WTC11 (cell line): ENCODE data around the gene WDR12. TPM values are rescaled to one million over a fixed set of nuclear protein-coding genes. Genes with fewer than 3 reads are reported as not detected.

ENCODE experiments used
- ATAC-seq: fragments of 200-7000 bp; cut with Tn5 transposase; 2 replicates; pipeline ENCODE4 v1.10.0; 2021; ENCODE audit warnings: mild to moderate bottlenecking, moderate library complexity
- CTCF ChIA-PET: fragments of 300-600 bp; sonication (Branson Sonifier 250); formaldehyde crosslinking; loops from one replicate; lab custom pipeline; 2021; ENCODE audit warnings: antibody characterized with exemption; lab: Charles Lee
- POLR2A ChIA-PET: fragments of 350-600 bp; sonication (Branson Sonifier 250); formaldehyde crosslinking; loops from one replicate; lab custom pipeline; 2021; ENCODE audit warnings: antibody characterized with exemption; lab: Charles Lee
- DNase-seq: peaks from one replicate; pipeline ENCODE4 v3.0.0; 2021; ENCODE audit warnings: low spot score
- H3K27ac Mint-ChIP-seq: 2 replicates; pipeline ENCODE4 v1.8.0; 2021; ENCODE audit warnings: mixed read lengths
- H3K27me3 Mint-ChIP-seq: 2 replicates; pipeline ENCODE4 v1.8.0; 2021; ENCODE audit warnings: low read depth, mild to moderate bottlenecking, moderate library complexity, mixed read lengths
- H3K36me3 Mint-ChIP-seq: 2 replicates; pipeline ENCODE4 v1.8.0; 2021; ENCODE audit warnings: mixed read lengths
- H3K4me1 Mint-ChIP-seq: 2 replicates; pipeline ENCODE4 v1.8.0; 2022; ENCODE audit warnings: mixed read lengths
- H3K4me3 Mint-ChIP-seq: 2 replicates; pipeline ENCODE4 v1.8.0; 2021; ENCODE audit warnings: mild to moderate bottlenecking, moderate library complexity, mixed read lengths
- H3K9me3 Mint-ChIP-seq: 2 replicates; pipeline ENCODE4 v1.8.0; 2021; ENCODE audit warnings: mixed read lengths
- ATF1 ChIP-seq: sonication (generic); formaldehyde crosslinking; IDR thresholded peaks from 2 replicates; pipeline ENCODE4 v1.8.1; 2023; ENCODE audit warnings: mild to moderate bottlenecking, moderate library complexity, missing genetic modification reagents
- ELF4 ChIP-seq: sonication (generic); formaldehyde crosslinking; IDR thresholded peaks from 2 replicates; pipeline ENCODE4 v1.8.1; 2022; ENCODE audit warnings: low read depth, mild to moderate bottlenecking, moderate library complexity, missing genetic modification reagents
- EMX1 ChIP-seq: fragments of 250-450 bp; sonication (Bioruptor Pico); IDR thresholded peaks from 2 replicates; pipeline ENCODE4 v1.8.0; 2021; ENCODE audit warnings: mild to moderate bottlenecking
- FOXP1 ChIP-seq: sonication (generic); formaldehyde crosslinking; IDR thresholded peaks from 2 replicates; pipeline ENCODE4 v1.8.0; 2022; ENCODE audit warnings: missing genetic modification reagents, mild to moderate bottlenecking, moderate library complexity, borderline replicate concordance
- IRF2 ChIP-seq: sonication (generic); formaldehyde crosslinking; IDR thresholded peaks from 2 replicates; pipeline ENCODE4 v1.8.0; 2022; ENCODE audit warnings: low read depth, missing genetic modification reagents, borderline replicate concordance
- JUN ChIP-seq: sonication (generic); formaldehyde crosslinking; IDR thresholded peaks from 2 replicates; pipeline ENCODE4 v1.8.0; 2023; ENCODE audit warnings: mild to moderate bottlenecking, missing genetic modification reagents
- MYBL2 ChIP-seq: sonication (generic); formaldehyde crosslinking; IDR thresholded peaks from 2 replicates; pipeline ENCODE4 v1.8.1; 2023; ENCODE audit warnings: mild to moderate bottlenecking, moderate library complexity, missing genetic modification reagents
- NFATC4 ChIP-seq: fragments of 250-450 bp; sonication (Bioruptor Pico); IDR thresholded peaks from 2 replicates; pipeline ENCODE4 v1.9.0; 2021; ENCODE audit warnings: mild to moderate bottlenecking
- NFE2L1 ChIP-seq: sonication (generic); formaldehyde crosslinking; IDR thresholded peaks from 2 replicates; pipeline ENCODE4 v1.8.1; 2023; ENCODE audit warnings: missing genetic modification reagents
- RORB ChIP-seq: fragments of 250-450 bp; sonication (Bioruptor Pico); IDR thresholded peaks from 2 replicates; pipeline ENCODE4 v1.9.0; 2021; ENCODE audit warnings: mild to moderate bottlenecking
- SMAD3 ChIP-seq: sonication (generic); formaldehyde crosslinking; IDR thresholded peaks from 2 replicates; pipeline ENCODE4 v1.8.0; 2022; ENCODE audit warnings: missing genetic modification reagents, mild to moderate bottlenecking, borderline replicate concordance
- SOX15 ChIP-seq: fragments of 250-450 bp; sonication (Bioruptor Pico); IDR thresholded peaks from 2 replicates; pipeline ENCODE4 v1.9.0; 2021; ENCODE audit warnings: mild to moderate bottlenecking
- SP1 ChIP-seq: sonication (generic); formaldehyde crosslinking; conservative IDR thresholded peaks from 2 replicates; pipeline ENCODE4 v1.8.1; 2022; ENCODE audit warnings: missing genetic modification reagents
- ZNF416 ChIP-seq: fragments of 250-450 bp; sonication (Bioruptor Pico); IDR thresholded peaks from 2 replicates; pipeline ENCODE4 v1.9.0; 2021; ENCODE audit warnings: mild to moderate bottlenecking, inconsistent platforms
- ZNF671 ChIP-seq: fragments of 250-450 bp; sonication (Bioruptor Pico); IDR thresholded peaks from 2 replicates; pipeline ENCODE4 v1.8.0; 2021; ENCODE audit warnings: mild to moderate bottlenecking
- total RNA-seq: library from RNA; stranded (reverse); gene quantifications from 3 replicates; pipeline ENCODE4 v1.2.3, GENCODE V29; 2021
- TF ChIP-seq, protein P1 (sequence below): sonication (generic); formaldehyde crosslinking; IDR thresholded peaks from 2 replicates; pipeline ENCODE4 v1.8.1; 2023; ENCODE audit warnings: mild to moderate bottlenecking, missing genetic modification reagents, moderate library complexity
- TF ChIP-seq, protein P2 (sequence below): fragments of 250-450 bp; sonication (Bioruptor Pico); IDR thresholded peaks from 2 replicates; pipeline ENCODE4 v2.1.2; 2022; ENCODE audit warnings: mild to moderate bottlenecking, moderate library complexity
- TF ChIP-seq, protein P3 (sequence below): fragments of 250-450 bp; sonication (Bioruptor Pico); IDR thresholded peaks from 2 replicates; pipeline ENCODE4 v1.9.0; 2021; ENCODE audit warnings: mild to moderate bottlenecking
- TF ChIP-seq, protein P4 (sequence below): sonication (generic); formaldehyde crosslinking; conservative IDR thresholded peaks from 2 replicates; pipeline ENCODE4 v1.8.1; 2023; ENCODE audit warnings: mild to moderate bottlenecking, low read depth, missing genetic modification reagents, moderate library complexity

WDR12 gene
- total RNA-seq, 1 experiment from 2014 or later, result 144 TPM

DNA sequence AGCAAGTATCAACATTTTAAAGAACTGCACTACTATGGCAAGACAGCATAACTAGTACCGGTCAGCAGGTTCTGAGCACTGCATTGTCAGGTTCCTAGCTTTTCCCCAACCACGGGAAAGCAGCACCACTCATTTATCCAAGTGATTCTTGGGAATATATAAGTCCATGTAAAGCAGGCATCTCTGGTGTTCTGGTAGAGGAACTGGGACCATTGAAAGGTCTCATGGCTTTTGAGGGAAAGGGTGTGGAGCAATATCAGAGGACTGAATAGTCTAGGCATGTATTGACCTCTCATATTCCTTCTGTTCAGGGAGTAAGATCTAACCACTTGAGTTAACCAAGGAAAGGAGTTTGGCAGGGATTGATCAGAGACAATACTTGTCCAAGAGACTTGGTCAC is 33.8 kb downstream of the WDR12 start:
- Mint-ChIP-seq H3K4me1 (peaks cover 5% of the 10 kb centered on the region), H3K4me3 (no peak overlapping the region), H3K36me3 (peaks cover 18% of the 10 kb centered on the region), H3K9me3 (no peaks in the 10 kb centered on the region), H3K27ac (no peak overlapping the region), H3K27me3 (peaks cover under 1% of the 10 kb centered on the region)
- ATAC-seq (no peak), DNase-seq (no peak)
- TF ChIP-seq IRF2 (CRISPR knock-in tag) (no peak), SP1 (no peak), FOXP1 (no peak), SOX15 (no peak), ZNF416 (CRISPR knock-in tag) (no peak), NFATC4 (no peak), NFE2L1 (CRISPR knock-in tag) (no peak)
- TF ChIP-seq, protein P1, sequence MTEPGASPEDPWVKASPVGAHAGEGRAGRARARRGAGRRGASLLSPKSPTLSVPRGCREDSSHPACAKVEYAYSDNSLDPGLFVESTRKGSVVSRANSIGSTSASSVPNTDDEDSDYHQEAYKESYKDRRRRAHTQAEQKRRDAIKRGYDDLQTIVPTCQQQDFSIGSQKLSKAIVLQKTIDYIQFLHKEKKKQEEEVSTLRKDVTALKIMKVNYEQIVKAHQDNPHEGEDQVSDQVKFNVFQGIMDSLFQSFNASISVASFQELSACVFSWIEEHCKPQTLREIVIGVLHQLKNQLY, result no peak
- TF ChIP-seq, protein P2, sequence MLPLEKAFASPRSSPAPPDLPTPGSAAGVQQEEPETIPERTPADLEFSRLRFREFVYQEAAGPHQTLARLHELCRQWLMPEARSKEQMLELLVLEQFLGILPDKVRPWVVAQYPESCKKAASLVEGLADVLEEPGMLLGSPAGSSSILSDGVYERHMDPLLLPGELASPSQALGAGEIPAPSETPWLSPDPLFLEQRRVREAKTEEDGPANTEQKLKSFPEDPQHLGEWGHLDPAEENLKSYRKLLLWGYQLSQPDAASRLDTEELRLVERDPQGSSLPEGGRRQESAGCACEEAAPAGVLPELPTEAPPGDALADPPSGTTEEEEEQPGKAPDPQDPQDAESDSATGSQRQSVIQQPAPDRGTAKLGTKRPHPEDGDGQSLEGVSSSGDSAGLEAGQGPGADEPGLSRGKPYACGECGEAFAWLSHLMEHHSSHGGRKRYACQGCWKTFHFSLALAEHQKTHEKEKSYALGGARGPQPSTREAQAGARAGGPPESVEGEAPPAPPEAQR (CRISPR knock-in tag), result no peak
- TF ChIP-seq, protein P3, sequence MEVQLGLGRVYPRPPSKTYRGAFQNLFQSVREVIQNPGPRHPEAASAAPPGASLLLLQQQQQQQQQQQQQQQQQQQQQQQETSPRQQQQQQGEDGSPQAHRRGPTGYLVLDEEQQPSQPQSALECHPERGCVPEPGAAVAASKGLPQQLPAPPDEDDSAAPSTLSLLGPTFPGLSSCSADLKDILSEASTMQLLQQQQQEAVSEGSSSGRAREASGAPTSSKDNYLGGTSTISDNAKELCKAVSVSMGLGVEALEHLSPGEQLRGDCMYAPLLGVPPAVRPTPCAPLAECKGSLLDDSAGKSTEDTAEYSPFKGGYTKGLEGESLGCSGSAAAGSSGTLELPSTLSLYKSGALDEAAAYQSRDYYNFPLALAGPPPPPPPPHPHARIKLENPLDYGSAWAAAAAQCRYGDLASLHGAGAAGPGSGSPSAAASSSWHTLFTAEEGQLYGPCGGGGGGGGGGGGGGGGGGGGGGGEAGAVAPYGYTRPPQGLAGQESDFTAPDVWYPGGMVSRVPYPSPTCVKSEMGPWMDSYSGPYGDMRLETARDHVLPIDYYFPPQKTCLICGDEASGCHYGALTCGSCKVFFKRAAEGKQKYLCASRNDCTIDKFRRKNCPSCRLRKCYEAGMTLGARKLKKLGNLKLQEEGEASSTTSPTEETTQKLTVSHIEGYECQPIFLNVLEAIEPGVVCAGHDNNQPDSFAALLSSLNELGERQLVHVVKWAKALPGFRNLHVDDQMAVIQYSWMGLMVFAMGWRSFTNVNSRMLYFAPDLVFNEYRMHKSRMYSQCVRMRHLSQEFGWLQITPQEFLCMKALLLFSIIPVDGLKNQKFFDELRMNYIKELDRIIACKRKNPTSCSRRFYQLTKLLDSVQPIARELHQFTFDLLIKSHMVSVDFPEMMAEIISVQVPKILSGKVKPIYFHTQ (CRISPR knock-in tag), result no peak
- TF ChIP-seq, protein P4, sequence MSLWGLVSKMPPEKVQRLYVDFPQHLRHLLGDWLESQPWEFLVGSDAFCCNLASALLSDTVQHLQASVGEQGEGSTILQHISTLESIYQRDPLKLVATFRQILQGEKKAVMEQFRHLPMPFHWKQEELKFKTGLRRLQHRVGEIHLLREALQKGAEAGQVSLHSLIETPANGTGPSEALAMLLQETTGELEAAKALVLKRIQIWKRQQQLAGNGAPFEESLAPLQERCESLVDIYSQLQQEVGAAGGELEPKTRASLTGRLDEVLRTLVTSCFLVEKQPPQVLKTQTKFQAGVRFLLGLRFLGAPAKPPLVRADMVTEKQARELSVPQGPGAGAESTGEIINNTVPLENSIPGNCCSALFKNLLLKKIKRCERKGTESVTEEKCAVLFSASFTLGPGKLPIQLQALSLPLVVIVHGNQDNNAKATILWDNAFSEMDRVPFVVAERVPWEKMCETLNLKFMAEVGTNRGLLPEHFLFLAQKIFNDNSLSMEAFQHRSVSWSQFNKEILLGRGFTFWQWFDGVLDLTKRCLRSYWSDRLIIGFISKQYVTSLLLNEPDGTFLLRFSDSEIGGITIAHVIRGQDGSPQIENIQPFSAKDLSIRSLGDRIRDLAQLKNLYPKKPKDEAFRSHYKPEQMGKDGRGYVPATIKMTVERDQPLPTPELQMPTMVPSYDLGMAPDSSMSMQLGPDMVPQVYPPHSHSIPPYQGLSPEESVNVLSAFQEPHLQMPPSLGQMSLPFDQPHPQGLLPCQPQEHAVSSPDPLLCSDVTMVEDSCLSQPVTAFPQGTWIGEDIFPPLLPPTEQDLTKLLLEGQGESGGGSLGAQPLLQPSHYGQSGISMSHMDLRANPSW (CRISPR knock-in tag), result no peak
- POLR2A ChIA-PET, result no interaction called here
- CTCF ChIA-PET, result no interaction called here

DNA sequence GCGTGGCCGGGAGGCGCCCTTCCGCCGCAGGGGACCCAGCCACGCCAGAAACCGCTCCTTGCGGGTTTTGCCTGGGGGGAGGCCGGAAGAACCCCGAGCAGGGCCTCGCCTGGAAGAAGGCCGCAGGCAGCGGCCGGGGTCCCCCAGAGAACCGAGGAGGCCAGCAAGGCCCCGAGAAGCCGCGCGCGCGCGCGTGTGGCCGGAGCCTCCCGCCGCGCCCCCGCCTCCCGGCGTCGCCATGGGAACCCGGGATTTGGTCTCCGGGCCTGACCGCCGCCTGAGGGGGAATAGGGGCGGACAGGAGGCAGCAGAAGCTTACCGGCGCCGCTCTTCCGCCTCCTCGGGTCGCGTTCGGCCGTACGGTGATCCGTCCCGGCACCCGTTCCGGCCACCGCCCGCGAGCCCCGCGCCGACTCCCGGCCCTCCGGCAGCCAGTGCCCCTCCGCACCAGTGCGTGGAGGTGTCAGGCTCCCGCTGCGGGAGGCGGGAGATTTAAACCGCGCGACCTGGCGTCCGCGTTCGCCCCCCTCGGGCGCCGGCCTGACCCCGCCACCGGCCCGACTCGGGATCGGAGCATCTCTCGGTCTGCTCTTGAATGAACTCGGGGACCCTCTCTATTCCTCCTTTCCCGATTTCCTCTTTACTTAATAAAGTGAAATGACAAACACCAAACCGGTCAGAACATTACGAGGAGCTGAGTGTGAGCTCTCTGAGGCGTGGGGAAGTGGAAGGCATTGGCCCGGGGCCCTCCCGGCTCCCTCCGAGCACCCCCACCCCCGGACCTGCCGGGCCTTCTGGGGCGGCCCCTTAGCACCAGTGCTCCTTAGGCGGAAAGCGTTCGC is 40.0 kb downstream of the WDR12 start, which contains the start of gene ICA1L:
Gene ICA1L (minus strand): TSS at position 467 of the 842 bp plus-strand sequence. CDS start 42,757 bp downstream, outside the sequence.
- no peaks in the 10 kb centered on the region for H3K36me3 Mint-ChIP-seq
- H3K4me3 Mint-ChIP-seq, result peak within 1 kb of the TSS; percentile 91
- H3K9me3 Mint-ChIP-seq, result no peaks in the 10 kb centered on the region
- H3K27me3 Mint-ChIP-seq, result peaks cover 10% of the 10 kb centered on the region
- peak within 1 kb of the TSS; percentile 91 for H3K27ac Mint-ChIP-seq
- DNase-seq, result peak; percentile 74
- H3K4me1 Mint-ChIP-seq, result peaks cover 14% of the 10 kb centered on the region
- ATAC-seq, result peak; percentile 58
- ChIA-PET CTCF (interaction anchor here (0.6 to 1.2 kb wide), 7 partner anchors 16 to 304 kb away, joined by 3 to 4 read pairs (median 4); no protein-coding TSS in a partner anchor), POLR2A (interaction anchor here (0.6 to 2.0 kb wide), 3 partner anchors 16 to 297 kb away, joined by 3 to 9 read pairs (median 3); partner anchors contain the start of gene FAM117B)
- TF ChIP-seq ZNF671 (CRISPR knock-in tag), result peak; percentile 44; the same call in 1 of the 2 replicates
- 0 out of 2 replicates have a peak, but pooled peaks have one; percentile 42 for TF ChIP-seq JUN (CRISPR knock-in tag)
- TF ChIP-seq MYBL2 (CRISPR knock-in tag), result 0 out of 2 replicates have a peak, but pooled peaks have one; percentile 25
- TF ChIP-seq EMX1 (CRISPR knock-in tag), result 0 out of 2 replicates have a peak, but pooled peaks have one; percentile 38
- TF ChIP-seq, protein P3 (CRISPR knock-in tag), result peak; percentile 84; the same call in 1 of the 2 replicates
- 0 out of 2 replicates have a peak, but pooled peaks have one; percentile 31 for TF ChIP-seq ELF4
- peak; percentile 50; the same call in 1 of the 2 replicates for TF ChIP-seq FOXP1
- no peak for TF ChIP-seq RORB (CRISPR knock-in tag)
- peak; percentile 50; the same call in 1 of the 2 replicates for TF ChIP-seq ATF1 (CRISPR knock-in tag)
- no peak for TF ChIP-seq SMAD3 (CRISPR knock-in tag)
- 0 out of 2 replicates have a peak, but pooled peaks have one; percentile 22 for TF ChIP-seq ZNF416 (CRISPR knock-in tag)
